ENCODE measurements around the gene TRPM2. TPM values are rescaled to one million over a fixed set of nuclear protein-coding genes. Genes with fewer than 3 reads are reported as not detected.

TRPM2 gene
- polyA plus RNA-seq, 3 donors: 0.75 to 1.1 (median 0.82) TPM

Other genes starting within 250 kb of the TRPM2 start
- 1 to 10 TPM; 4.2 to 8.5 (median 5.8) TPM for gene PWP2, start 246.2 kb upstream of the TRPM2 start, polyA plus RNA-seq (ENCODE audit: insufficient read length in 3 of 3)
- 10 to 100 TPM; 39.1 to 52.3 (median 42.7) TPM for gene GATD3, start 219.9 kb upstream of the TRPM2 start, polyA plus RNA-seq (ENCODE audit: insufficient read length in 3 of 3)
- gene ICOSLG, start 112.7 kb upstream of the TRPM2 start, polyA plus RNA-seq (ENCODE audit: insufficient read length in 3 of 3): 10 to 100 TPM in 1 of 3 donors, 1 to 10 TPM in 2; 6.1 to 13.2 (median 6.9) TPM
- gene DNMT3L, start 91.7 kb upstream of the TRPM2 start, polyA plus RNA-seq (ENCODE audit: insufficient read length in 3 of 3): not detected
- gene AIRE, start 67.7 kb upstream of the TRPM2 start, polyA plus RNA-seq (ENCODE audit: insufficient read length in 3 of 3): under 1 TPM; 0.24 to 0.37 (median 0.32) TPM
- gene PFKL, start 53.6 kb upstream of the TRPM2 start, polyA plus RNA-seq (ENCODE audit: insufficient read length in 3 of 3): 100 to 1,000 TPM in 2 of 3 donors, 10 to 100 TPM in 1; 96.8 to 128 (median 105) TPM
- gene CFAP410, start 14.2 kb upstream of the TRPM2 start, polyA plus RNA-seq (ENCODE audit: insufficient read length in 3 of 3): 10 to 100 TPM; 14.8 to 18.7 (median 15.4) TPM
- gene LRRC3, start 101.9 kb downstream of the TRPM2 start, polyA plus RNA-seq (ENCODE audit: insufficient read length in 3 of 3): 1 to 10 TPM; 3.8 to 4.5 (median 4.2) TPM
- not detected for gene KRTAP10-1, start 186.6 kb downstream of the TRPM2 start, polyA plus RNA-seq (ENCODE audit: insufficient read length in 3 of 3)
- gene KRTAP10-2, start 197.9 kb downstream of the TRPM2 start, polyA plus RNA-seq (ENCODE audit: insufficient read length in 3 of 3): not detected
- gene KRTAP10-3, start 205.2 kb downstream of the TRPM2 start, polyA plus RNA-seq (ENCODE audit: insufficient read length in 3 of 3): not detected
- not detected for gene KRTAP10-4, start 220.1 kb downstream of the TRPM2 start, polyA plus RNA-seq (ENCODE audit: insufficient read length in 3 of 3)
- not detected for gene KRTAP10-5, start 227.0 kb downstream of the TRPM2 start, polyA plus RNA-seq (ENCODE audit: insufficient read length in 3 of 3)
- not detected for gene KRTAP10-6, start 238.9 kb downstream of the TRPM2 start, polyA plus RNA-seq (ENCODE audit: insufficient read length in 3 of 3)
- under 1 TPM in 1 of 3 donors, not detected in 2; 0.08 TPM for gene KRTAP10-7, start 247.0 kb downstream of the TRPM2 start, polyA plus RNA-seq (ENCODE audit: insufficient read length in 3 of 3)